ENCODE data around the gene EIPR1.

Gene EIPR1

GRCh38 chr2:3317277-3317685 is 60.3 kb downstream of the EIPR1 start:
- no CpG with 5 or more reads among the region's 21 CpGs for WGBS (ENCODE audit: insufficient coverage, insufficient read length)
- H3K4me3 ChIP-seq (ENCODE audit: low read length): no peak overlapping the region
- H3K27ac ChIP-seq (ENCODE audit: low read length): no peak overlapping the region
- H3K27me3 ChIP-seq (ENCODE audit: control insufficient read depth, insufficient read depth, low read length): no peaks in the 10 kb centered on the region
- no peaks in the 10 kb centered on the region; the same call in 1 of the 2 replicates for H3K4me1 ChIP-seq (ENCODE audit: control insufficient read depth, insufficient read depth, low read length)
- no peaks in the 10 kb centered on the region for H3K36me3 ChIP-seq (ENCODE audit: control insufficient read depth, insufficient read depth, low read length)
- no peaks in the 10 kb centered on the region for H3K9me3 ChIP-seq (ENCODE audit: control insufficient read depth, insufficient read depth, low read length)
- DNase-seq (ENCODE audit: low read depth, low spot score): no peak

DNA sequence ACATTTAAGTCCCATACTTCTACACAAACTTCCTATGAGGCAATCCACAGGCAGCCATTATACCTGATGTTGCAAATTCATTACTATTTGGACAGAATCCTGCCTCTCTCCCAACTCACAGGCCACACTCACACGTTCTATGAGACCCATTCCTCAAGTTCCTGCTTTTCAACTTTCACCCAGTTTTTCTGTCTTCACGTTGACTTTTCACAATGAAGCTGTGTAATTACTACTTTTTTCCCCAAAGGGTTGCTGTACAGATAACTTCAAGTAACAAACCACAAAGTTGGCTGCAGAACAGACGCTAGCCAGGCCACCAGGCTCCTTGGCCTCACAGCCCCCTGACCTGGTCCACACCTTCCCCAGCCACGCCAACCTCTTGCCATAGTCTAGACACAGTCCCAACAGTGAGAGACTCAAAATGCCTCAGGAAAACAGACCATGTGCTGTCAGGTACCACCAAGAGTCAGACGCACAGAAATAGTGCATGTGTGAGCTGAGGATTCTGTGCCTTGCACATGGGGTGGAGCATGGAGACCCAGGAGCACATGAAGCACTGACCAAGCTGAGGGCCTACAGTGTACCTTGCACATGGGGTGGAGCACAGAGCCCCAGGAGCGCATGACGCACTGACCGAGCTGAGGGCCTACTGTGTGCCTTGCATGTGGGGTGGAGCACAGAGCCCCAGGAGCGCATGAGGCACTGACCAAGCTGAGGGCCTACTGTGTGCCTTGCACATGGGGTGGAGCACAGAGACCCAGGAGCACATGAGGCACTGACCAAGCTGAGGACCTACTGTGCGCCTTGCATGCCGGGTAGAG is 61.0 kb downstream of the EIPR1 start:
- Histone ChIP-seq H3K4me1 (ENCODE audit: control insufficient read depth, insufficient read depth, low read length) (no peaks in the 10 kb centered on the region; the same call in 1 of the 2 replicates), H3K27ac (ENCODE audit: low read length) (no peak overlapping the region), H3K36me3 (ENCODE audit: control insufficient read depth, insufficient read depth, low read length) (no peaks in the 10 kb centered on the region), H3K9me3 (ENCODE audit: control insufficient read depth, insufficient read depth, low read length) (no peaks in the 10 kb centered on the region), H3K27me3 (ENCODE audit: control insufficient read depth, insufficient read depth, low read length) (no peaks in the 10 kb centered on the region), H3K4me3 (ENCODE audit: low read length) (no peak overlapping the region)
- DNase-seq (ENCODE audit: low read depth, low spot score): no peak
- WGBS (ENCODE audit: insufficient coverage, insufficient read length): no CpG with 5 or more reads among the region's 11 CpGs

- Histone ChIP-seq H3K36me3 (ENCODE audit: control insufficient read depth, insufficient read depth, low read length) (no peaks in the 10 kb centered on the region), H3K4me1 (ENCODE audit: control insufficient read depth, insufficient read depth, low read length) (no peaks in the 10 kb centered on the region), H3K4me3 (ENCODE audit: low read length) (no peak overlapping the region), H3K27ac (ENCODE audit: low read length) (no peak overlapping the region), H3K9me3 (ENCODE audit: control insufficient read depth, insufficient read depth, low read length) (no peaks in the 10 kb centered on the region), H3K27me3 (ENCODE audit: control insufficient read depth, insufficient read depth, low read length) (no peaks in the 10 kb centered on the region)
- WGBS (ENCODE audit: insufficient coverage, insufficient read length): no CpG with 5 or more reads among the region's 9 CpGs
- DNase-seq (ENCODE audit: low read depth, low spot score): no peak
These were observed 63.0 kb downstream of the EIPR1 start for GRCh38 chr2:3314626-3315025.

- no CpG with 5 or more reads among the region's 27 CpGs for WGBS (ENCODE audit: insufficient coverage, insufficient read length)
- Histone ChIP-seq H3K27ac (ENCODE audit: low read length) (no peak overlapping the region), H3K4me3 (ENCODE audit: low read length) (no peak overlapping the region)
These were observed 63.7 kb downstream of the EIPR1 start for GRCh38 chr2:3313781-3314375.

GRCh38 chr2:3312576-3313345 is 64.9 kb downstream of the EIPR1 start:
- Histone ChIP-seq H3K4me1 (ENCODE audit: control insufficient read depth, insufficient read depth, low read length) (no peaks in the 10 kb centered on the region; the same call in 1 of the 2 replicates), H3K27me3 (ENCODE audit: control insufficient read depth, insufficient read depth, low read length) (no peaks in the 10 kb centered on the region), H3K9me3 (ENCODE audit: control insufficient read depth, insufficient read depth, low read length) (no peaks in the 10 kb centered on the region), H3K27ac (ENCODE audit: low read length) (no peak overlapping the region), H3K36me3 (ENCODE audit: control insufficient read depth, insufficient read depth, low read length) (no peaks in the 10 kb centered on the region), H3K4me3 (ENCODE audit: low read length) (no peak overlapping the region; the same call in 1 of the 2 replicates)
- no CpG with 5 or more reads among the region's 12 CpGs for WGBS (ENCODE audit: insufficient coverage, insufficient read length)
- DNase-seq (ENCODE audit: low read depth, low spot score): no peak

More at GRCh38 chr2:3313781-3314375, 63.7 kb downstream of the EIPR1 start:
- Histone ChIP-seq H3K36me3 (ENCODE audit: control insufficient read depth, insufficient read depth, low read length) (no peaks in the 10 kb centered on the region), H3K27me3 (ENCODE audit: control insufficient read depth, insufficient read depth, low read length) (no peaks in the 10 kb centered on the region), H3K4me1 (ENCODE audit: control insufficient read depth, insufficient read depth, low read length) (no peaks in the 10 kb centered on the region), H3K9me3 (ENCODE audit: control insufficient read depth, insufficient read depth, low read length) (no peaks in the 10 kb centered on the region)
- no peak for DNase-seq (ENCODE audit: low read depth, low spot score)

GRCh38 chr2:3311601-3312000 is 66.0 kb downstream of the EIPR1 start:
- WGBS (ENCODE audit: insufficient coverage, insufficient read length): no CpG with 5 or more reads among the region's 12 CpGs
- Histone ChIP-seq H3K4me3 (ENCODE audit: low read length) (no peak overlapping the region), H3K27ac (ENCODE audit: low read length) (no peak overlapping the region)

GRCh38 chr2:3309496-3310355 is 67.9 kb downstream of the EIPR1 start:
- no CpG with 5 or more reads among the region's 23 CpGs for WGBS (ENCODE audit: insufficient coverage, insufficient read length)
- Histone ChIP-seq H3K4me3 (ENCODE audit: low read length) (no peak overlapping the region), H3K36me3 (ENCODE audit: control insufficient read depth, insufficient read depth, low read length) (no peaks in the 10 kb centered on the region), H3K27ac (ENCODE audit: low read length) (no peak overlapping the region), H3K4me1 (ENCODE audit: control insufficient read depth, insufficient read depth, low read length) (no peaks in the 10 kb centered on the region; the same call in 1 of the 2 replicates), H3K27me3 (ENCODE audit: control insufficient read depth, insufficient read depth, low read length) (no peaks in the 10 kb centered on the region), H3K9me3 (ENCODE audit: control insufficient read depth, insufficient read depth, low read length) (no peaks in the 10 kb centered on the region)
- no peak for DNase-seq (ENCODE audit: low read depth, low spot score)

More at GRCh38 chr2:3311601-3312000, 66.0 kb downstream of the EIPR1 start:
- Histone ChIP-seq H3K9me3 (ENCODE audit: control insufficient read depth, insufficient read depth, low read length) (no peaks in the 10 kb centered on the region), H3K36me3 (ENCODE audit: control insufficient read depth, insufficient read depth, low read length) (no peaks in the 10 kb centered on the region), H3K4me1 (ENCODE audit: control insufficient read depth, insufficient read depth, low read length) (no peaks in the 10 kb centered on the region; the same call in 1 of the 2 replicates), H3K27me3 (ENCODE audit: control insufficient read depth, insufficient read depth, low read length) (no peaks in the 10 kb centered on the region)
- DNase-seq (ENCODE audit: low read depth, low spot score): no peak

DNA sequence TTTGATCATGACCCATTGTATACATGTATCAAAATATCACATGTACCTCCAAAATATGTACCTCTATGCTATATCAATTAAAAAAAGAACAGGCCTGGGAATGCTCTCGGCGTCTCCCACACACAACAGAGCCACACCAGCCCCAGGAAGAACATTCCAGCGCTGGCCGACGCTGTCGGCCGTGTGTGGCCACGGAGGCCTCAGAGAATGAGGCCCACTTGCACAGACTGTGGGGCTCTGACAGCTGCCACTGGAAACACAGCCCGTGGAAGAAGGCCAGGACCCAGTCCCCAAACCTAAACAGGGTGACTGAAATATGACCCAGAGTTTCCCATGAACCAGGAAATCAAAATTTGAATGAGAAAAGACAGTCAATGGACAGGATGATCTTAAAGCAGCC is 69.7 kb downstream of the EIPR1 start:
- no CpG with 5 or more reads among the region's 9 CpGs for WGBS (ENCODE audit: insufficient coverage, insufficient read length)
- H3K4me3 ChIP-seq (ENCODE audit: low read length): no peak overlapping the region
- H3K27me3 ChIP-seq (ENCODE audit: control insufficient read depth, insufficient read depth, low read length): no peaks in the 10 kb centered on the region
- H3K4me1 ChIP-seq (ENCODE audit: control insufficient read depth, insufficient read depth, low read length): peaks cover 4% of the 10 kb centered on the region
- DNase-seq (ENCODE audit: low read depth, low spot score): no peak
- H3K27ac ChIP-seq (ENCODE audit: low read length): no peak overlapping the region
- no peaks in the 10 kb centered on the region for H3K36me3 ChIP-seq (ENCODE audit: control insufficient read depth, insufficient read depth, low read length)
- H3K9me3 ChIP-seq (ENCODE audit: control insufficient read depth, insufficient read depth, low read length): no peaks in the 10 kb centered on the region

- H3K4me1 ChIP-seq (ENCODE audit: control insufficient read depth, insufficient read depth, low read length): peaks cover 6% of the 10 kb centered on the region
- WGBS (ENCODE audit: insufficient coverage, insufficient read length): no CpG with 5 or more reads among the region's 9 CpGs
- no peaks in the 10 kb centered on the region for H3K36me3 ChIP-seq (ENCODE audit: control insufficient read depth, insufficient read depth, low read length)
- no peaks in the 10 kb centered on the region for H3K9me3 ChIP-seq (ENCODE audit: control insufficient read depth, insufficient read depth, low read length)
- no peak overlapping the region for H3K27ac ChIP-seq (ENCODE audit: low read length)
- no peak for DNase-seq (ENCODE audit: low read depth, low spot score)
- no peaks in the 10 kb centered on the region for H3K27me3 ChIP-seq (ENCODE audit: control insufficient read depth, insufficient read depth, low read length)
- no peak overlapping the region for H3K4me3 ChIP-seq (ENCODE audit: low read length)
These were observed 70.4 kb downstream of the EIPR1 start for GRCh38 chr2:3307236-3307635.

- WGBS (ENCODE audit: insufficient coverage, insufficient read length): no CpG with 5 or more reads among the region's 12 CpGs
- Histone ChIP-seq H3K36me3 (ENCODE audit: control insufficient read depth, insufficient read depth, low read length) (no peaks in the 10 kb centered on the region), H3K27ac (ENCODE audit: low read length) (no peak overlapping the region), H3K4me1 (ENCODE audit: control insufficient read depth, insufficient read depth, low read length) (peaks cover 6% of the 10 kb centered on the region), H3K4me3 (ENCODE audit: low read length) (no peak overlapping the region), H3K9me3 (ENCODE audit: control insufficient read depth, insufficient read depth, low read length) (no peaks in the 10 kb centered on the region), H3K27me3 (ENCODE audit: control insufficient read depth, insufficient read depth, low read length) (no peaks in the 10 kb centered on the region)
- DNase-seq (ENCODE audit: low read depth, low spot score): no peak
These were observed 71.7 kb downstream of the EIPR1 start for GRCh38 chr2:3305952-3306351.
